Vagina (tissue), 2 donors: ENCODE measurements around the gene PLEKHG1. TPM values are rescaled to one million over a fixed set of nuclear protein-coding genes. Genes with fewer than 3 reads are reported as not detected.

Experiments
- DNase-seq, 2 donors: peaks; one replicate each; pipeline ENCODE4 v3.0.0-alpha.2; 2017; ENCODE audit errors: extremely low spot score in 2 of 2
- H3K27ac ChIP-seq: fragments of 200-600 bp; sonication (generic); one replicate; pipeline ENCODE4 v1.5.1; 2019
- H3K27me3 ChIP-seq: fragments of 200-600 bp; sonication (generic); one replicate; pipeline ENCODE4 v1.5.1; 2019
- H3K36me3 ChIP-seq, 2 donors: fragments of 200-600 bp; sonication (generic); one replicate each; pipeline ENCODE4 v1.5.1; 2017 to 2019
- H3K4me1 ChIP-seq: fragments of 200-600 bp; sonication (generic); one replicate; pipeline ENCODE4 v1.5.1; 2019
- H3K4me3 ChIP-seq, 2 donors: fragments of 200-600 bp; sonication (generic); 1 replicate in 1 of 2; 2 replicates in 1 of 2; pipeline ENCODE4 v1.5.1; 2016 to 2019
- H3K9me3 ChIP-seq: fragments of 200-600 bp; sonication (generic); one replicate; pipeline ENCODE4 v1.5.1; 2019
- POLR2A ChIP-seq, 2 donors: fragments of 450-650 bp; IDR thresholded peaks; one replicate each; pipeline ENCODE4 v1.6.1; 2017; ENCODE audit warnings: antibody characterized with exemption in 2 of 2, mild to moderate bottlenecking in 2 of 2, moderate library complexity in 2 of 2
- POLR2AphosphoS5 ChIP-seq, 2 donors: sonication (generic); formaldehyde crosslinking; IDR thresholded peaks; one replicate each; pipeline ENCODE4 v1.9.0; 2017; ENCODE audit warnings: antibody characterized with exemption in 2 of 2, mild to moderate bottlenecking in 2 of 2, low read depth in 1 of 2; ENCODE audit not compliant: insufficient read depth in 1 of 2
- intact Hi-C: fragments of 100-400 bp; cut with DNase I; formaldehyde crosslinking; loops from one replicate; pipeline ENCODE4 v1.15.1; 2023
- total RNA-seq: library from RNA; depleted of rRNA; stranded (reverse); fragments of >200 nt; gene quantifications from one replicate; pipeline ENCODE4 v1.2.3, GENCODE V29; 2016
- TF ChIP-seq, protein P1 (sequence below), 3 experiments: fragments of 450-650 bp in 2 of 3; fragments of 200-600 bp in 1 of 3; sonication (generic) in 1 of 3; IDR thresholded peaks; one replicate each; pipeline ENCODE4 v1.5.1; 2017 to 2019; ENCODE audit warnings: antibody characterized with exemption in 3 of 3, mild to moderate bottlenecking in 2 of 3, moderate library complexity in 2 of 3

The PLEKHG1 gene
- total RNA-seq, 1 donor from 2014 or later, result 38.5 TPM

DNA sequence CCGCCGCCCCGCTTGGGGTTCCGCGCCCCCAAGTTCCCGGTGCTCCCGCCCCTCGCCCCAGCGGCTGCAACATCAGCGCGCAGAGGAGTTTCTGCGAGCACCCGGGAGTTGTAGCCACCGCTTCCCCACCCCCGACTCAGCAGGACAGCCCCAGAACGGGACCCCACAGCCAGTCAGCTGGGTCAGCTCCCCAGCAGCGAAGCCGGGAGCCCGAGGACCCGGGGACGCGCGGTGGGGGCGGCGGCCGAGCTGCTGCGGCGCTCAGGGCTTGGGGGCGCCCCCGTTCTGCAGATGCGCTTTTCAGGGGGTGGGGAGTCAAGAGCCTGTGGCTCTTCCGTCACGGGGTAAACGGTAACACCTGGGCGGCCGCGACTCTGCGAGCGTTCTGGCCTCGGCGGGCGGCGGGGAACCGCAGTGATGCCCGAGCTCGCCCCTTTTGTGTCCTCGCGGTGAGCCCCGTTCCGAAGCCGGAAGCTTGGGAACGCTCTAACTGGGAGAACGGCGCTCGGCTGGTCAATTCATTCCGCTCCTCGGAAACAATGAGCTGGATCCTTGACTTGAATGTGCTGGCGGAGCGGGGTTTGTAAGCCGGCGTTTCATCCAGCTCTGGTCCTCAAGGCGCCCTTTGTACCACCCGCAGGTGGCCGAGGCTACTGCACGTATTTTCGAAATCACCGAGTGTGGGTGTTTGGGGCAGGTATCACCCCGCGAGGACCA, 774 bp downstream of the PLEKHG1 start:
- no peaks in the 10 kb centered on the region for H3K27me3 ChIP-seq
- H3K9me3 ChIP-seq, result no peaks in the 10 kb centered on the region
- peaks cover 11% of the 10 kb centered on the region for H3K4me1 ChIP-seq
- TF ChIP-seq, protein P1, sequence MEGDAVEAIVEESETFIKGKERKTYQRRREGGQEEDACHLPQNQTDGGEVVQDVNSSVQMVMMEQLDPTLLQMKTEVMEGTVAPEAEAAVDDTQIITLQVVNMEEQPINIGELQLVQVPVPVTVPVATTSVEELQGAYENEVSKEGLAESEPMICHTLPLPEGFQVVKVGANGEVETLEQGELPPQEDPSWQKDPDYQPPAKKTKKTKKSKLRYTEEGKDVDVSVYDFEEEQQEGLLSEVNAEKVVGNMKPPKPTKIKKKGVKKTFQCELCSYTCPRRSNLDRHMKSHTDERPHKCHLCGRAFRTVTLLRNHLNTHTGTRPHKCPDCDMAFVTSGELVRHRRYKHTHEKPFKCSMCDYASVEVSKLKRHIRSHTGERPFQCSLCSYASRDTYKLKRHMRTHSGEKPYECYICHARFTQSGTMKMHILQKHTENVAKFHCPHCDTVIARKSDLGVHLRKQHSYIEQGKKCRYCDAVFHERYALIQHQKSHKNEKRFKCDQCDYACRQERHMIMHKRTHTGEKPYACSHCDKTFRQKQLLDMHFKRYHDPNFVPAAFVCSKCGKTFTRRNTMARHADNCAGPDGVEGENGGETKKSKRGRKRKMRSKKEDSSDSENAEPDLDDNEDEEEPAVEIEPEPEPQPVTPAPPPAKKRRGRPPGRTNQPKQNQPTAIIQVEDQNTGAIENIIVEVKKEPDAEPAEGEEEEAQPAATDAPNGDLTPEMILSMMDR (IDR thresholded peaks at IDR 0.05), result peak in 1 of 3 experiments; percentile 16
- peak in 1 of 2 donors; percentile 64 for TF ChIP-seq POLR2AphosphoS5 (IDR thresholded peaks at IDR 0.05; ENCODE audit: insufficient read depth in 1 of 2, low read depth in 1 of 2)
- TF ChIP-seq POLR2A (IDR thresholded peaks at IDR 0.05), result no peak
- no peak for DNase-seq
- intact Hi-C loops, result no loop called here
- H3K4me3 ChIP-seq, result peak overlapping the region; percentile 80 to 86
- peak overlapping the region; percentile 86 for H3K27ac ChIP-seq
- H3K36me3 ChIP-seq, result no peaks in the 10 kb centered on the region

DNA sequence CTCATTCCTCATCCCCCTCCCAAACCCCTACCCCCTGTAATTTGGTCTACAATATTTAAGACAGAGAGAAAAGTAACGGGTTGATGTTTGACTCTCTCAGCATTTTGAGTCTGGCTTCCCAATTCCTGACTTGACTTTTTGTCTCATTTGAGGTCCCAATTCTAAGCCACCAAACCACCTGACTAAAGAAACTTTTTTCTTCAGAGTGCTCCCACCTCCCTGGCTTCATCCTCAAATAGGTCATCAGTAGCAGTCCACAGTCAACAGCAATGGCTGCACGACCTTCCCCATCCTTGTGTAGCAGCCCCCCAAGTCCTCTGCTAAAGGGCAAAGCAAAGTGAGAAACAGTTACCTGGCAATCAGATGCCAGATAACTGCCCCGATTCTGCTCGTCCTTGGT, 1.8 kb downstream of the PLEKHG1 start:
- peak overlapping the region in 1 of 2 donors; percentile 80 for H3K4me3 ChIP-seq

DNA sequence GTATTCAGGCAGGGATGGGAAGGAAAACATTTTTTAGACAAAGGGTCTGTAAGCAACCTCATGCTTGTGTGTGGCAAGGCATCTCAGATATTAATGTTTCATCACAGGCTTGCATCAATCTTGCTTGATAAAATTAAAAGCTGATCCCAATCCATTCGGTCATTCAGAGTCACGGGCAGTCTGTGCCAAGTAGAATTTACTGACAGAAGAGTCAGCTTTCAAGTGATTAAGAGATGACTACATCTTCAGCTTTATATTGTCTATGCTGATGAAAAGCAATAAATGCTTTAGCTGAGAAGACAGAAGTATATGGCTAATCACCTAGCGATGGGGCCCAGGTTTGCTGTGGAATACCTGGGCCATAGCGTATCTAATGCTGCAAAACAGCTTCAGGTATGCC, 3.5 kb downstream of the PLEKHG1 start:
- Histone ChIP-seq H3K4me1 (peaks cover 24% of the 10 kb centered on the region), H3K27me3 (no peaks in the 10 kb centered on the region), H3K4me3 (no peak overlapping the region), H3K36me3 (no peaks in the 10 kb centered on the region), H3K9me3 (no peaks in the 10 kb centered on the region), H3K27ac (no peak overlapping the region)
- no peak for TF ChIP-seq POLR2AphosphoS5 (IDR thresholded peaks at IDR 0.05; ENCODE audit: insufficient read depth in 1 of 2, low read depth in 1 of 2)
- no peak for TF ChIP-seq POLR2A (IDR thresholded peaks at IDR 0.05)
- TF ChIP-seq, protein P1 (IDR thresholded peaks at IDR 0.05), result no peak
- no peak for DNase-seq
- intact Hi-C loops, result no loop called here

More for the DNA sequence above, 1.8 kb downstream of the PLEKHG1 start:
- H3K27me3 ChIP-seq, result no peaks in the 10 kb centered on the region
- H3K4me1 ChIP-seq, result peaks cover 15% of the 10 kb centered on the region
- DNase-seq, result no peak
- no peaks in the 10 kb centered on the region for H3K9me3 ChIP-seq
- TF ChIP-seq POLR2AphosphoS5 (IDR thresholded peaks at IDR 0.05; ENCODE audit: insufficient read depth in 1 of 2, low read depth in 1 of 2) (no peak), POLR2A (IDR thresholded peaks at IDR 0.05) (no peak)
- TF ChIP-seq, protein P1 (IDR thresholded peaks at IDR 0.05), result no peak
- no peak overlapping the region for H3K27ac ChIP-seq
- intact Hi-C loops, result no loop called here
- H3K36me3 ChIP-seq, result no peaks in the 10 kb centered on the region

DNA sequence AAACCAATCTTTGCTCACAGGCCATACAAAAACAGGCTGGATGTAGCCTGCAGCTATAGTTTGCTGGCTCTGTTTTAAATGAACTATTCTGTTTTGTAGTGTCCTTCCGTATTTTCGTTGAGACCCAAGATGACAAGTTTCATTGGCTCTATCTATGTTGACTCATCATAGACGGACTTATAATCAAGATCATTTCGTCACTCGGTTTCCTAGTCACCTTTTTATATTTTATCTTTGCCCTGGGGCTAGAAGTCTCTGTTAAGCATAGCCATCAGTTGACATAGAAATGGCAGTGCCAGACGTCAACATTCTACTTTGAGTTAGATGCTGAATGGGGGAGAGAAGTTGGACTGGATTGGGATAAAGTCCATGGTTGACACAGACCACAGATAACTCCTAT, 4.8 kb downstream of the PLEKHG1 start:
- intact Hi-C loops, result no loop called here

More for the DNA sequence above, 4.8 kb downstream of the PLEKHG1 start:
- Histone ChIP-seq H3K9me3 (no peaks in the 10 kb centered on the region), H3K27ac (no peak overlapping the region), H3K27me3 (no peaks in the 10 kb centered on the region), H3K4me1 (peaks cover 24% of the 10 kb centered on the region), H3K36me3 (no peaks in the 10 kb centered on the region), H3K4me3 (no peak overlapping the region)
- TF ChIP-seq, protein P1 (IDR thresholded peaks at IDR 0.05), result no peak
- no peak for TF ChIP-seq POLR2AphosphoS5 (IDR thresholded peaks at IDR 0.05; ENCODE audit: insufficient read depth in 1 of 2, low read depth in 1 of 2)
- no peak for TF ChIP-seq POLR2A (IDR thresholded peaks at IDR 0.05)
- no peak for DNase-seq
